OCI-LY7 (cell line): ENCODE data around the gene CCNI2.

Experiments
- EZH2phosphoT487 ChIP-seq: fragments of 200-600 bp; sonication (generic); IDR thresholded peaks from 2 replicates; pipeline ENCODE4 v1.6.1; 2018; ENCODE audit warnings: low read depth, borderline replicate concordance, mild to moderate bottlenecking, mixed run types, antibody characterized with exemption, low read length, moderate library complexity, mixed read lengths
- TF ChIP-seq, protein P1 (sequence below): fragments of 200-600 bp; sonication (generic); conservative IDR thresholded peaks from 2 replicates; pipeline ENCODE4 v1.5.1; 2014; ENCODE audit warnings: mild to moderate bottlenecking, antibody characterized with exemption, low read length, moderate library complexity, mixed read lengths

GRCh38 chr5:132750471-132751230 is 3.4 kb downstream of the CCNI2 start:
- TF ChIP-seq, protein P1, sequence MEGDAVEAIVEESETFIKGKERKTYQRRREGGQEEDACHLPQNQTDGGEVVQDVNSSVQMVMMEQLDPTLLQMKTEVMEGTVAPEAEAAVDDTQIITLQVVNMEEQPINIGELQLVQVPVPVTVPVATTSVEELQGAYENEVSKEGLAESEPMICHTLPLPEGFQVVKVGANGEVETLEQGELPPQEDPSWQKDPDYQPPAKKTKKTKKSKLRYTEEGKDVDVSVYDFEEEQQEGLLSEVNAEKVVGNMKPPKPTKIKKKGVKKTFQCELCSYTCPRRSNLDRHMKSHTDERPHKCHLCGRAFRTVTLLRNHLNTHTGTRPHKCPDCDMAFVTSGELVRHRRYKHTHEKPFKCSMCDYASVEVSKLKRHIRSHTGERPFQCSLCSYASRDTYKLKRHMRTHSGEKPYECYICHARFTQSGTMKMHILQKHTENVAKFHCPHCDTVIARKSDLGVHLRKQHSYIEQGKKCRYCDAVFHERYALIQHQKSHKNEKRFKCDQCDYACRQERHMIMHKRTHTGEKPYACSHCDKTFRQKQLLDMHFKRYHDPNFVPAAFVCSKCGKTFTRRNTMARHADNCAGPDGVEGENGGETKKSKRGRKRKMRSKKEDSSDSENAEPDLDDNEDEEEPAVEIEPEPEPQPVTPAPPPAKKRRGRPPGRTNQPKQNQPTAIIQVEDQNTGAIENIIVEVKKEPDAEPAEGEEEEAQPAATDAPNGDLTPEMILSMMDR: no peak
- no peak for TF ChIP-seq EZH2phosphoT487
